HCT116 (cell line): ENCODE measurements around the gene MYDGF.

Source experiments
- CEBPB ChIP-seq: IDR thresholded peaks from 2 replicates; pipeline ENCODE4 v1.6.1; 2012; ENCODE audit warnings: low read depth
- CTCF ChIP-seq, 3 experiments: fragments of 200-600 bp in 1 of 3; sonication (generic) in 1 of 3; IDR thresholded peaks in 2 of 3; conservative IDR thresholded peaks in 1 of 3; 2 replicates each; pipeline ENCODE4 v1.5.1; 2012 to 2017; ENCODE audit warnings: low read depth in 2 of 3, low read length in 2 of 3, antibody characterized with exemption in 1 of 3, borderline replicate concordance in 1 of 3, control low read depth in 1 of 3, mild to moderate bottlenecking in 1 of 3, mixed read lengths in 1 of 3, mixed run types in 1 of 3, moderate library complexity in 1 of 3; ENCODE audit not compliant: insufficient read depth in 1 of 3
- EGR1 ChIP-seq: IDR thresholded peaks from 2 replicates; pipeline ENCODE4 v1.6.1; 2012; ENCODE audit warnings: low read depth
- EZH2 ChIP-seq: fragments of 200-600 bp; sonication (generic); IDR thresholded peaks from 2 replicates; pipeline ENCODE4 v1.6.1; 2017; ENCODE audit warnings: antibody characterized with exemption, mixed run types
- JUND ChIP-seq: IDR thresholded peaks from 2 replicates; pipeline ENCODE4 v1.6.1; 2012
- POLR2A ChIP-seq: IDR thresholded peaks from 2 replicates; pipeline ENCODE4 v1.7.0; 2011; ENCODE audit warnings: borderline replicate concordance; ENCODE audit not compliant: insufficient read depth, insufficient read length; ENCODE audit errors: extremely low read depth
- POLR2AphosphoS5 ChIP-seq: IDR thresholded peaks from 2 replicates; pipeline ENCODE4 v1.6.1; 2011; ENCODE audit warnings: mild to moderate bottlenecking, low read depth, low read length, moderate library complexity
- RAD21 ChIP-seq: IDR thresholded peaks from 2 replicates; pipeline ENCODE4 v1.6.1; 2012; ENCODE audit warnings: low read depth, mild to moderate bottlenecking
- YY1 ChIP-seq: IDR thresholded peaks from 2 replicates; pipeline ENCODE4 v1.6.1; 2011; ENCODE audit warnings: low read length, low read depth, moderate library complexity, mild to moderate bottlenecking; ENCODE audit not compliant: insufficient replicate concordance; ENCODE audit errors: extremely low read depth
- ZFX ChIP-seq: fragments of 450-650 bp; IDR thresholded peaks from 2 replicates; pipeline ENCODE4 v1.6.1; 2017
- ZNF274 ChIP-seq: fragments of 200-500 bp; sonication (Bioruptor generic); IDR thresholded peaks from 2 replicates; pipeline ENCODE4 v1.6.1; 2014; ENCODE audit warnings: mild to moderate bottlenecking, low read depth, low read length, inconsistent platforms
- TF ChIP-seq, protein P1 (sequence below): IDR thresholded peaks from 2 replicates; pipeline ENCODE4 v1.6.1; 2012

DNA sequence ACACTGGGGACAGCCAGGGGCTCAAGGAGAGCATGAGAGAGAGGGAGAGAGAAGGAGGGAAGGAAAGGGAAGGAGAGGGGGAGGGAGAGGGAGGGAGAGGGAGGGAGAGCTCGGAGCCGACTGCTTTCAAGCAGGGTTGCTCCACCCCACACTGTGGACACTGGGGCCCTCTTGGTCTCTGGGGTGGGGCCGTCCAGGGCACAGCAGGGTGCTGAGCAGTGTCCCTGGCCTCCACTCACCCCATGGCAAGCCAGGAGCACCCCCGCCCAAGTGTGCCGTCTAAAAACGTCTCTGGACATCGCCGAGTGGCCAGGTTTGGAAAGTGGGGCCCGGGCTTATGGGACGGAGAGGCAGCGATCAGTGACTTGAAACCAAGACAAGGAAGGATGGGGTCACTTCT, 32.6 kb upstream of the MYDGF start:
- TF ChIP-seq EGR1 (no peak), POLR2AphosphoS5 (no peak), POLR2A (no peak), CTCF (IDR thresholded peaks at IDR 0.05 in 2 of 3, conservative IDR thresholded peaks at IDR 0.05 in 1 of 3; ENCODE audit: borderline replicate concordance in 1 of 3, insufficient read depth in 1 of 3, low read depth in 2 of 3, low read length in 2 of 3) (no peak), ZNF274 (no peak), EZH2 (no peak), CEBPB (no peak), JUND (no peak), RAD21 (no peak), ZFX (no peak), YY1 (no peak)
- TF ChIP-seq, protein P1, sequence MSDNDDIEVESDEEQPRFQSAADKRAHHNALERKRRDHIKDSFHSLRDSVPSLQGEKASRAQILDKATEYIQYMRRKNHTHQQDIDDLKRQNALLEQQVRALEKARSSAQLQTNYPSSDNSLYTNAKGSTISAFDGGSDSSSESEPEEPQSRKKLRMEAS = no peak
